NB4 (cell line): ENCODE measurements around the gene CFAP43.

Experiments used
- MYC ChIP-seq: IDR thresholded peaks from 2 replicates; pipeline ENCODE4 v1.6.1; 2011; ENCODE audit warnings: low read depth, low read length
- POLR2A ChIP-seq: IDR thresholded peaks from 2 replicates; pipeline ENCODE4 v1.6.1; 2011; ENCODE audit warnings: mild to moderate bottlenecking; ENCODE audit not compliant: insufficient read length; ENCODE audit errors: extremely low read depth
- TF ChIP-seq, protein P1 (sequence below): IDR thresholded peaks from one replicate; pipeline ENCODE4 v1.5.1; 2012; ENCODE audit warnings: low read depth, low read length
- TF ChIP-seq, protein P2 (sequence below): IDR thresholded peaks from 2 replicates; pipeline ENCODE4 v1.6.1; 2011; ENCODE audit warnings: low read depth, low read length

- TF ChIP-seq MYC (no peak), POLR2A (no peak)
- TF ChIP-seq, protein P1, sequence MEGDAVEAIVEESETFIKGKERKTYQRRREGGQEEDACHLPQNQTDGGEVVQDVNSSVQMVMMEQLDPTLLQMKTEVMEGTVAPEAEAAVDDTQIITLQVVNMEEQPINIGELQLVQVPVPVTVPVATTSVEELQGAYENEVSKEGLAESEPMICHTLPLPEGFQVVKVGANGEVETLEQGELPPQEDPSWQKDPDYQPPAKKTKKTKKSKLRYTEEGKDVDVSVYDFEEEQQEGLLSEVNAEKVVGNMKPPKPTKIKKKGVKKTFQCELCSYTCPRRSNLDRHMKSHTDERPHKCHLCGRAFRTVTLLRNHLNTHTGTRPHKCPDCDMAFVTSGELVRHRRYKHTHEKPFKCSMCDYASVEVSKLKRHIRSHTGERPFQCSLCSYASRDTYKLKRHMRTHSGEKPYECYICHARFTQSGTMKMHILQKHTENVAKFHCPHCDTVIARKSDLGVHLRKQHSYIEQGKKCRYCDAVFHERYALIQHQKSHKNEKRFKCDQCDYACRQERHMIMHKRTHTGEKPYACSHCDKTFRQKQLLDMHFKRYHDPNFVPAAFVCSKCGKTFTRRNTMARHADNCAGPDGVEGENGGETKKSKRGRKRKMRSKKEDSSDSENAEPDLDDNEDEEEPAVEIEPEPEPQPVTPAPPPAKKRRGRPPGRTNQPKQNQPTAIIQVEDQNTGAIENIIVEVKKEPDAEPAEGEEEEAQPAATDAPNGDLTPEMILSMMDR: no peak
- TF ChIP-seq, protein P2, sequence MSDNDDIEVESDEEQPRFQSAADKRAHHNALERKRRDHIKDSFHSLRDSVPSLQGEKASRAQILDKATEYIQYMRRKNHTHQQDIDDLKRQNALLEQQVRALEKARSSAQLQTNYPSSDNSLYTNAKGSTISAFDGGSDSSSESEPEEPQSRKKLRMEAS: no peak
Measured at GRCh38 chr10:104085801-104086400, 146.3 kb downstream of the CFAP43 start, which contains the start of gene COL17A1.
